Left cardiac atrium (tissue), 4 donors: ENCODE measurements around the gene MAGEB2. TPM values are rescaled to one million over a fixed set of nuclear protein-coding genes. Genes with fewer than 3 reads are reported as not detected.
"Not testable (repeated sequence)": the region's sequence is repeated elsewhere in the genome, so short reads cannot be mapped to it uniquely, and the experiment has no call there.

Experiments
- ATAC-seq, 2 donors: fragments of 200-7000 bp; cut with Tn5 transposase; one replicate each; pipeline ENCODE4 v1.9.1; 2020; ENCODE audit warnings: mild to moderate bottlenecking in 2 of 2, moderate library complexity in 2 of 2
- DNase-seq: peaks from one replicate; pipeline ENCODE4 v3.0.0-alpha.2; 2020
- intact Hi-C, 2 donors: fragments of 100-400 bp; cut with DNase I; formaldehyde crosslinking; loops; one replicate each; pipeline versions ENCODE4 v1.14.1 to v1.15.1; 2022 to 2023
- long read RNA-seq: library from polyadenylated mRNA; unstranded; transcript quantifications from one replicate; pipeline ENCODE4 v2.0.0, GENCODE V29; 2021
- total RNA-seq, 2 donors: library from RNA; stranded (reverse); fragmentation: NEBNext Ultra II Directional; extraction: Animal tissue kit (Norgen Biotek cat#: 25700); gene quantifications; one replicate each; pipeline ENCODE4 v1.2.1, GENCODE V29; 2021
- donor health status: DM: no; HTN: yes; CAD: no.
- donor health status: DM: no; HTN: yes; CAD: no; lungs with severe emphysema.
- donor health status: DM: yes; HTN: yes; CAD: no.
- donor health status: Dilated cardiomyopathy.

The MAGEB2 gene
- not detected for total RNA-seq
- long read RNA-seq: 0 reads

- no peak for DNase-seq
Measured at GRCh38 chrX:30215357-30215843, at the start of gene MAGEB2. MAGEB2 (plus strand) TSS chrX:30215563; CDS start chrX:30218581, 3,018 bp downstream.

GRCh38 chrX:30170900-30171299, 44.5 kb upstream of the MAGEB2 start:
- DNase-seq (no peak), ATAC-seq (no peak)
- intact Hi-C loops: no loop called here

More at GRCh38 chrX:30215357-30215843, at the start of gene MAGEB2:
- intact Hi-C loops: no loop called here
- ATAC-seq: no peak

GRCh38 chrX:30181353-30181752, 34.0 kb upstream of the MAGEB2 start:
- intact Hi-C loops: no loop called here
- ATAC-seq: no peak

GRCh38 chrX:30183554-30183953, 31.8 kb upstream of the MAGEB2 start:
- intact Hi-C loops: no loop called here
- DNase-seq: no peak

More at GRCh38 chrX:30181353-30181752, 34.0 kb upstream of the MAGEB2 start:
- no peak for DNase-seq

DNA sequence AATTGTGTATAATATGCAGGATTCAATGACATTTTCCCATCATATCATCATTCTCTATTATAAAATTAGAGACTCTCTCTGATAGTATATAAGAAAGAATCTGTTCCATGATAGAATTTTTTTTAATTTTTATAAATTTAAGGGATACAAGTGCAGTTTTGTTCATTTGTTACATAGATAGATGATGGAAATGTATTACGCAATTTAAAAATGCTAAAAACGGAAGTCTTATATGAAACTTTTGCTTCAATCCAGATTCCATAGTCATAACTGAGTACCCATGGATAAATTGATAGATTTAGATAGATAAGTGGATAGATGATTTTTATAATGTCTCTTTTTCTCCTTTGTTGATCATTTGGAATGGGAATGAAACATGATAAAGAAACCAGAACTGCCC, 24.9 kb upstream of the MAGEB2 start:
- intact Hi-C loops: no loop called here
- no peak for ATAC-seq
- DNase-seq: no peak

More at GRCh38 chrX:30183554-30183953, 31.8 kb upstream of the MAGEB2 start:
- ATAC-seq: no peak

GRCh38 chrX:30193910-30194309, 21.5 kb upstream of the MAGEB2 start:
- DNase-seq, intact Hi-C loops, ATAC-seq: not testable (repeated sequence)

DNA sequence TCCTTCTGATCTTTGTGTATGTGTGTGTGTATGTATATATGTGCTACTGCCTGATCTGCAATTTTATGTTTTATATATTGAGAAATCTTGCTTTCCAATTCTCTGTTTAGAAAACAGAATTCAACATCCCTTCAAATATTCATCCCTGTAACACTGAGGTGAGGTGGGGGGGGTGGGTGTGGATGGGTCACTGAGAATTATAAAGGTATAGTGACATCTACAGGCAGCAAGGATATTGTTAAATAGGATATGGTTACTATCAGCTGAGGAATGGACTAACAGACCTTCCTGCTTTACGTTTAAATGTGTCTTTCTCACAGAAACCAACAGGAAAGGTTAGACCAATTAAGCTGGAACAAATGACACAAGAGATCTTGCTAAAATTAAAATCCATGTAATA, 19.0 kb upstream of the MAGEB2 start:
- ATAC-seq: no peak
- intact Hi-C loops: no loop called here

GRCh38 chrX:30212172-30212571, 3.2 kb upstream of the MAGEB2 start:
- intact Hi-C loops: no loop called here
- DNase-seq: no peak
- ATAC-seq: no peak

More for the DNA sequence above, 19.0 kb upstream of the MAGEB2 start:
- DNase-seq: no peak

GRCh38 chrX:30217465-30217864, 2.1 kb downstream of the MAGEB2 start:
- no peak for DNase-seq
- intact Hi-C loops: no loop called here
- no peak for ATAC-seq

- ATAC-seq (no peak), DNase-seq (no peak)
- intact Hi-C loops: no loop called here
Measured at GRCh38 chrX:30219372-30219771, 4.0 kb downstream of the MAGEB2 start.

GRCh38 chrX:30220661-30221060, 5.3 kb downstream of the MAGEB2 start:
- DNase-seq: no peak
- no peak for ATAC-seq
- intact Hi-C loops: no loop called here

- DNase-seq (no peak), ATAC-seq (no peak)
- intact Hi-C loops: no loop called here
Measured at GRCh38 chrX:30224536-30224935, 9.2 kb downstream of the MAGEB2 start.

GRCh38 chrX:30228526-30228925, 13.2 kb downstream of the MAGEB2 start:
- no peak for ATAC-seq
- intact Hi-C loops: no loop called here
- no peak for DNase-seq

- ATAC-seq (no peak), DNase-seq (no peak)
- intact Hi-C loops: no loop called here
Measured at GRCh38 chrX:30230395-30230794, 15.0 kb downstream of the MAGEB2 start, which contains the start of gene MAGEB3. MAGEB3 (plus strand) TSS chrX:30230657; CDS start chrX:30235925, 5,268 bp downstream.

- ATAC-seq: no peak
- no peak for DNase-seq
Measured at GRCh38 chrX:30241724-30242415, 26.5 kb downstream of the MAGEB2 start, which contains the start of gene MAGEB4. MAGEB4 (plus strand) TSS chrX:30242000; CDS start chrX:30242136, 136 bp downstream.

DNA sequence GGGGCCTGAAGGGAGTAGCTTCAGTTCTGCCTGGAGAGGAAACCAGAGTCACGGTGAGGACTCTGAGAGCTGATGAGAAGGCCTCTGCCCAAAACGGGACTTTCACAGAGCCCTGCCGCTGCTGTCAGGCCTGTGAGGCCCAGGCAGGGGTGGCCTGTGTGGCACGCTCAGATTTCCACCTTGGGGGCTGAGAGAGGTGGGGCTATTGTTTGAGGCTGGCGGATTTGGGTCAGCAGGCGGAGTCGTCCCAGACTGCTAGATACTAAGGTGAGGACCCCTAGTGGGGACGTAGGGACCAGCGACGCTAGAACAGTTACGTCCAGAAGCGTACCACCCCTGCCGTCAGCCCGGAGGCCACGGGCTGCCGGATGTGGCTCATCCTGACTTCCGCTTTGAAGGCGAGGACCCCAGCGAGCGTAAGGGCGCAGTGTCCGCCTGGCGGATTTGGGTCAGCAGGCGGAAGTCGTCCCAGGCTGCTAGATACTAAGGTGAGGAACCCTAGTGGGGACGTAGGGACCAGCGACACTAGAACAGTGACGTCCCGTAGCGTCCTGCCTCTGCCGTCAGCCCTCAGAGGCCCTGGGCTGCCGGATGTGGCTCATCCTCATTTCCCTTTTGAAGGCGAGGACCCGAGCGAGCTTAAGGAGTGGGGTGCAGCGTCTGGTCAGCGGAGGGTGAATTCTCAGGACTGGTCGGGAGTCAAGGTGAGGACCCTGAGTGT, 31.6 kb downstream of the MAGEB2 start, which contains the start of gene MAGEB1:
TSS of gene MAGEB1 (plus strand) at position 378 of the 721 bp plus-strand sequence. CDS start 3,348 bp downstream, outside the sequence.
- DNase-seq: no peak
- intact Hi-C loops: no loop called here
- ATAC-seq: no peak

More at GRCh38 chrX:30241724-30242415, 26.5 kb downstream of the MAGEB2 start, which contains the start of gene MAGEB4:
- intact Hi-C loops: no loop called here

DNA sequence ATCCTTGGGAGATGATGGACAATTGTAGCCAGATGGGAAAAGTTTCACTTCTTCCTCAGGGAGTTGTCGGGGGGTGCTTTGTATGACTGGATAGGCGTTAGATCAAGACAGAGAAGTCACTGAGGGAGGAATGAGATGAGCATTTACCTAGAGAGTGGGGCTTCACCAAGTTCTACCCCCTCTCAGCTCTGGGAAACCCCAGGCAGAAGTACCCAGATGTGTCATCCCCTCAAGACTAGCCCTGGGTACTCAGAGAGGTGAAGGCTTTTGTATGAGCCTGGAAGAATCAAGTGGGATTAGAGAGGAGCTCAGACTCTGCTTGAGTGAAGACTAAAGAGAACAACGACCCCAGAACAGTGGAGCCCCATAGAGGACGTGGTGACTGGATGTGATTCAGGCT, 33.5 kb downstream of the MAGEB2 start:
- ATAC-seq (no peak), DNase-seq (no peak)

DNA sequence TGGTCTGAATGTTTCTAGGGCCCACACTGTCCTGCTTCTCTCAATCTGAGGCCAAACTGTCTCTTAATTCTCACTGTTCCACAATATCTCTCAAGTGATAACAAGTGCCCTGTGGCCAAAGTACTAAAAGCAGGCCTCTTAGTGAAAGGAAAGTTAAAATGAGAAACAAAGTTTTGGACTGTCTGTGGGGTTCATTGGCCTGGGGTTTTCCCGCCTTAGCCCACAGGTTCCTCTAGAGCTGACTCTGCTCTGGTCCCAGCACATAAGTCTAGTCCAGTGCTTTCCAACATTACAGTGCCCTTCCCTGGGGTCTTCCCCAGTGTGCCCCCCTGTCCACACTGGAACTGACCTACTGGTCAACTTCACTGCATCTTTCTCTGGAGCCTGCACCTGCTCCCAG, 37.9 kb downstream of the MAGEB2 start:
- intact Hi-C loops: no loop called here
- no peak for DNase-seq
- ATAC-seq: no peak

More for the DNA sequence above, 33.5 kb downstream of the MAGEB2 start:
- intact Hi-C loops: no loop called here

GRCh38 chrX:30259927-30260326, 44.6 kb downstream of the MAGEB2 start:
- ATAC-seq: no peak

DNA sequence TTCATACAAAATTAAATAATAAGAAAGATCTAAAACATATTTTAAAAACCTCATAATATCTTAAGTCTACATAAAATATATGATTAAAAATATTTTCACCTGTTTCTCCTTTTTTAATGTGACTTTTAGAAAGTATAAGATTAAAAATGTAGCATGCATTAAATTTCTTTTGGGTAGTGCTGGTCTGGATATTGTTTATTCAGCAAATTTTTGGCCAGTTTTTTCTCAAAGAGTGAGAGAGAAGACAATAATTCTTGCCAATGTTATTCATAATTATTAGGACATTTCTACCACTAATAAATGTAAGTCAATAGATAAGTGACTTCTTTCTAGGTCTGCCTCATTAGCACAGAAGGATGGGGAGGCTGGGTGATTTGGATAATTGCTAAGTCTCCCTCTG, 45.6 kb downstream of the MAGEB2 start:
- DNase-seq: no peak
- intact Hi-C loops: no loop called here

More at GRCh38 chrX:30259927-30260326, 44.6 kb downstream of the MAGEB2 start:
- no peak for DNase-seq
- intact Hi-C loops: no loop called here

More for the DNA sequence above, 45.6 kb downstream of the MAGEB2 start:
- no peak for ATAC-seq
